AG10803 (cell line): ENCODE results near the gene ANKS6.

Source experiments
- DNase-seq: peaks from one replicate; pipeline ENCODE4 v3.0.0; 2010; ENCODE audit warnings: low read depth
- H3K4me3 ChIP-seq: 2 replicates; pipeline ENCODE4 v1.5.1; 2011; ENCODE audit warnings: mild to moderate bottlenecking, low read length, control low read depth
- CTCF ChIP-seq: conservative IDR thresholded peaks from 2 replicates; pipeline ENCODE4 v1.5.1; 2011; ENCODE audit warnings: mild to moderate bottlenecking, low read length, control low read depth, inconsistent platforms

ANKS6 gene

GRCh38 chr9:98829766-98830165 lies 33.4 kb upstream of the ANKS6 start:
- no peak for TF ChIP-seq CTCF
- DNase-seq, result no peak
- no peak overlapping the region for H3K4me3 ChIP-seq

GRCh38 chr9:98826716-98827115 lies 30.4 kb upstream of the ANKS6 start:
- DNase-seq, result no peak
- H3K4me3 ChIP-seq, result no peak overlapping the region
- TF ChIP-seq CTCF, result no peak

GRCh38 chr9:98825414-98825813 lies 29.1 kb upstream of the ANKS6 start:
- no peak overlapping the region for H3K4me3 ChIP-seq
- no peak for TF ChIP-seq CTCF

GRCh38 chr9:98823666-98824334 lies 27.4 kb upstream of the ANKS6 start:
- DNase-seq, result no peak
- H3K4me3 ChIP-seq, result no peak overlapping the region
- no peak for TF ChIP-seq CTCF

More at GRCh38 chr9:98825414-98825813, 29.1 kb upstream of the ANKS6 start:
- no peak for DNase-seq

GRCh38 chr9:98822661-98823060 lies 26.3 kb upstream of the ANKS6 start:
- no peak for TF ChIP-seq CTCF
- no peak for DNase-seq

GRCh38 chr9:98821831-98822230 lies 25.5 kb upstream of the ANKS6 start:
- no peak for TF ChIP-seq CTCF
- DNase-seq, result no peak
- no peak overlapping the region for H3K4me3 ChIP-seq

More at GRCh38 chr9:98822661-98823060, 26.3 kb upstream of the ANKS6 start:
- H3K4me3 ChIP-seq, result no peak overlapping the region

- H3K4me3 ChIP-seq, result no peak overlapping the region
- no peak for DNase-seq
- no peak for TF ChIP-seq CTCF
Measured at GRCh38 chr9:98819231-98819630, 22.9 kb upstream of the ANKS6 start.
